Ammon's horn (tissue), 1 donor: Measurements from ENCODE around the gene NQO1.
"Not testable (repeated sequence)": the region's sequence is repeated elsewhere in the genome, so short reads cannot be mapped to it uniquely, and the experiment has no call there.

Experiments used
- DNase-seq: peaks from one replicate; pipeline ENCODE4 v3.0.0-alpha.2; 2016; ENCODE audit warnings: low spot score

Gene NQO1

GRCh38 chr16:69741951-69742904, 15.9 kb upstream of the NQO1 start:
- peak; percentile 46 for DNase-seq

- peak; percentile 42 for DNase-seq
Observed at GRCh38 chr16:69741519-69741918, 15.2 kb upstream of the NQO1 start.

- DNase-seq = no peak
Observed at GRCh38 chr16:69732101-69732500, 5.7 kb upstream of the NQO1 start.

DNA sequence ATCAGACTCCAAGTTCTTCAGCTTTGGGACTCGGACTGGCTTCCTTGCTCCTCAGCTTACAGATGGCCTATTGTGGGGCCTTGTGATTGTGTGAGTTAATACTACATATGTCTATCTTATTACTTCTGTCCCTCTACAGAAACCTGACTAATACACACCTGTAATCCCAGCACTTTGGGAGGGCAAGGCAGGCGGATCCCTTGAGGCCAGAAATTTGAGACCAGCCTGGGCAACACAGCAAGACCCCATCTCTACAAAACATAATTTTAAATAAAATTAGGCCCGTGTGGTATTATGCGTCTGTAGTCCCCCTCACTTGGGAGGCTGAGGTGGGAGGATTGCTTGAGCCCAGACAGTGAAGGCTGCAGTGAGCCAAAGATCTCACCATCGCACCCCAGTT, 4.9 kb upstream of the NQO1 start:
- not testable (repeated sequence) for DNase-seq

- DNase-seq = not testable (repeated sequence)
Observed at GRCh38 chr16:69729030-69729429, 2.7 kb upstream of the NQO1 start.

GRCh38 chr16:69727916-69728270, 1.5 kb upstream of the NQO1 start:
- DNase-seq = peak; percentile 78

- DNase-seq = no peak
Observed at GRCh38 chr16:69725480-69726312, 664 bp downstream of the NQO1 start.

DNA sequence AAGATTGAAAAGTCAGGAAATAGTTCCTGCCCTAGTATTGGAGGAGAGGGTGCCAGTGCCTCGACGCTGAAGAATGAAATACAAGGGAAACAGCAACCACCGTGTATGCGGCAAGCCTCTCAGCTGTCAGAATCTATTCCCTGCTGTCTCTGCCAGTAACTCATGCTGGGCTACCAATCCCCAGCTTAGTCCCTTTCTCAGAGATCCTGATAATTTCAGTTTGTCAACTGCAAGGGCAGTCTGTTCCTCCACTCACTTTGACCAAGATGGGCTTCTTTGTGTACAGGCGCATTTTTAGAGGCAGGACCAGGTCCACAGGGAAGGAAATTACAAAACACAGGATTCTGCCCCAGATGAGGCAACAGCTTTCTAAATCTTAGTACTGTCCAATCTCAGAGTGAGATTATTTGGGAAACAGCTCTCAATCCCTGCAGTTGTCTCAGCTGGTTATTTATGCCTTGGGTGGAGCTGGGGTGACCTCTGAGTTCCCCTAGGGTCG, 1.3 kb downstream of the NQO1 start:
- DNase-seq = peak; percentile 43

DNA sequence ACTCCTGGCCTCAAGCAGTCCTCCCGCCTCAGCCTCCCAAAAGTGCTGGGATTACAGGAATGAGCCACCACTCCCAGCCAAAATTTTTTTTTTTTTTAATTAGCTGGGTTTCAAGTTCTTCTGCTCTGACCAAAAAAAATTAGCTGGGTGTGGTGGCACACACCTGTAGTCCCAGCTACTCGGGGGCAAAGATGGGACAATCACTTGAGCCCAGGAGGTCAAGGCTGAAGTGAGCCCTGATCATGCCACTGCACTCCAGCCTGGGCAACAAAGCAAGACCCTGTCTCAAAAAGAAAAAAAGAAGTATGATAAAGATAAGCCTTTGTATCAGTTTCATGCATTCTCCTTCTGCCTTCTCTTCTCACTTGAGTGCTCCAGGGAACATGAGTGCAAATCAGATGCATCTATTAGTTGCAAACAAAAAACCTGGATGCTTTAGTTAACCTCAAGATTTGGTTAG, 1.9 kb downstream of the NQO1 start:
- DNase-seq = no peak

GRCh38 chr16:69721441-69721957, 4.9 kb downstream of the NQO1 start:
- DNase-seq = no peak

DNA sequence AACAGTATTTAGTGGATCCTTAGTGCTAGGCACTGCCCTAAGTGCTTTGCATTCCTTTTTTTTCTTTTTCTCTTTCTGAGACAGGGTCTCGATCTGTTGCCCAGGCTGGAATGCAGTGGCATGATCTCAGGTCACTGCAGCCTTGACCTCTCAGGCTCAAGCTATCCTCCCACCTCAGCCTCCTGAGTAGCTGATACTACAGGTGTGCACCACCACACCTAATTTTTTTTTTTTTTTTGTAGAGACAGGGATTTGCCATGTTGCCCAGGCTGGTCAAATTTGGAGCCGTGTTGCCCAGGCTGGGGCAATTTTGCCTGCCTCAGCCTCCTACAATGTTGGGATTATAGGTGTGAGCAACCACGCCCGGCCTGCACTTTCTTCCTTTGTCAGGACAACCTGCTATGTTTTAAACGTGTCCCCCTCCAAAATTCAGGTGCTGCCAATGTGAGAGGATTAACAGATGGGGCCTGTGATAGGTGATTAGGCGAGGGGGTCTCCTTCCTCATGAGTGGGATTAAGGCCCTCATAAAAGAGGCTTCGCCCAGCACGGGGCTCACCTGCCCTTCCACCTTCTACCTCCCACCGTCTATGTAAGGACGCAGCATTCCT, 5.4 kb downstream of the NQO1 start:
- no peak for DNase-seq

DNA sequence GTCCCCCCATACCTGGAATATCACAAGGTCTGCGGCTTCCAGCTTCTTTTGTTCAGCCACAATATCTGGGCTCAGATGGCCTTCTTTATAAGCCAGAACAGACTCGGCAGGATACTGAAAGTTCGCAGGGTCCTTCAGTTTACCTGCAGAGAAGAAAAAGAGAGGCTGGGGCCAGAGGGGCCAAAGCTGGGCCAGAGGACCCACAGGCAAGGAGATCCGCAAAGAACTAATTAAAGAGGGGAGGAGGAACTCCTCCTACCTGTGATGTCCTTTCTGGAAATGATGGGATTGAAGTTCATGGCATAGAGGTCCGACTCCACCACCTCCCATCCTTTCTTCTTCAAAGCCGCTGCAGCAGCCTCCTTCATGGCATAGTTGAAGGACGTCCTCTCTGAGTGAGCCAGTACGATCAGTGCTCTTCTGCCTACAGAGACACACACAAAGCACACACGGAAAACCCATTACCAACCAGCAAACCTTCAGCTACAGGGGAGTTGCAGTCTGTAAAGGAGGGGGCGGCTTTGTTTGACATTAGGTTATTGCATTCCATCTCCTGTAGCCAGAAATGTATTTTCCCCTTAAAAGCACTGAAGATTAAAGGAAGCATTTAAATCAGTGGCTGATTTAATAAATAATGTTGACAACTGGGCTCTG, 8.1 kb downstream of the NQO1 start:
- no peak for DNase-seq

DNA sequence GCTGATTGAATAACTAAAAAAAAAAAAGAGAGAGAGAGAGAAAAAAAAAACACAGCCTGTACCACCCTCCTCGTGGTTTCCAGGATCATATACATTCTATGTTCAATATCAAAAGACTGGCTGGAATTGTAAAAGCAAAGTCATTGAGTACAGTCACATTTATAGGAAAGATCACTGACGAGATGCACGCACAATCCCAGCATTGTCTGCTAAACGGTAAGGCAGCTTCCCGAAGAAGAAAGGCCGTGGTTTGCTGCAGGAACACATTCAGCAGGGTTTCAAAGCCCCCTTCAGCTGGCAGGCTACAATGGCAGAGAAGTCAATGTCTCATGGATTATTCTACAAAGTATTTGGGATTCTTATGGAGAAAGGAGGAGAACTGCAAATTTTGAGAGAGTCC, 9.3 kb downstream of the NQO1 start:
- DNase-seq = no peak

DNA sequence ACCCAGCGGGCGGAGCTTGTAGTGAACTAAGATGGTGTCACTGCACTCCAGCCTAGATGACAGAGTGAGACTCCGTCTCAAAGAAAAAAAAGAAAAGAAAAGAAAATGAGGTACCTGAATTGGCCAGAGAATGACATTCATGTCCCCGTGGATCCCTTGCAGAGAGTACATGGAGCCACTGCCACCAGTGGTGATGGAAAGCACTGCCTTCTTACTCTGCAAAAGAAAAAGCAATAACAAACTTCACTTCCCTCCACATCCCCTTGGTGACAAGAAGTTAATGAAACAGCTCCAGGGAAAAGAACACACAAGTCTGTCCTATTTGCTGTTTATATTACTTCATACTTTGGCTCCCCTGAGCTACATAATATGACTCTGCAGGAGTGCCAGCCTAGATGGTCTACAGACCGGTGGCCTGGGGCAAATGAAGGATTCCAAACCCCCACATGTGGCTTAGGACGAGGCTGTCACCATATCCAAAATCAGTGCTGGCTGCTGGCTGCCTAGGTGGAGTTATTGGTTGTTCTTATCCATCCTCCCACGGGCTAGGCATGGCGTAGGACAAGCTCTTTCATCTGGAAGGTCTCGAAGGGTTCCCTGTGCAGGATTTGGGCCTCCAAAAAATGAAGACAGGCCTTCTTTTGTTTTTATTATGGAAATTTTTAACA, 13.3 kb downstream of the NQO1 start:
- DNase-seq = no peak

- no peak for DNase-seq
Observed at GRCh38 chr16:69712277-69712676, 14.1 kb downstream of the NQO1 start.

GRCh38 chr16:69711115-69711740, 15.1 kb downstream of the NQO1 start:
- DNase-seq = no peak

GRCh38 chr16:69709456-69710084, 16.8 kb downstream of the NQO1 start:
- peak; percentile 79 for DNase-seq

- DNase-seq = no peak
Observed at GRCh38 chr16:69707920-69708683, 18.3 kb downstream of the NQO1 start.

DNA sequence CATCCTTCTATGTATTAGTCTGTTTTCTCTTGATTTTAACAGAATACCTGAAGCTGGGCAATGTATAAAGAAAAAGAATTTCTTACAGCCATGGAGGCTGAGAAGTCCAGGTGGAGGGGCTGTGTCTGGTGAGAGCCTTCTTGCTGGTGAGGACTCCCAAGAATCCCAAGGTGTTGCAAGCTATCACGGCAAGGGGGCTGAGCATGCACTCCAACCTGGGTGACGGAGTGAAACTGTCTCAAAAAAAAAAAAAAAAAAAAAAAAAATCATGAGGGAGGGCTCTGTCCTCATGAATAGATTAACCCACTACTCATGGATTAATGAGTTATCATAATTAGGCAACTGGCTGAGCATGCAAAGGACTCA, 19.4 kb downstream of the NQO1 start:
- DNase-seq = no peak
